BE2C (cell line): Measurements from ENCODE around the gene FAM117A.
"Not testable (repeated sequence)": the region's sequence is repeated elsewhere in the genome, so short reads cannot be mapped to it uniquely, and the experiment has no call there.

Experiments used
- DNase-seq: peaks from one replicate; pipeline ENCODE4 v3.0.0-alpha.2; 2020
- H3K27me3 ChIP-seq: fragments of 250-450 bp; sonication (Bioruptor Pico); 2 replicates; pipeline ENCODE4 v1.5.1; 2020; ENCODE audit warnings: mild to moderate bottlenecking
- H3K36me3 ChIP-seq: fragments of 250-450 bp; sonication (Bioruptor Pico); 2 replicates; pipeline ENCODE4 v1.5.1; 2020; ENCODE audit warnings: mild to moderate bottlenecking
- H3K4me1 ChIP-seq: fragments of 250-450 bp; sonication (Bioruptor Pico); 2 replicates; pipeline ENCODE4 v1.5.1; 2020
- H3K4me3 ChIP-seq: 2 replicates; pipeline ENCODE4 v1.5.1; 2011; ENCODE audit warnings: low read depth, low read length
- H3K9me3 ChIP-seq: fragments of 250-450 bp; sonication (Bioruptor Pico); 2 replicates; pipeline ENCODE4 v1.5.1; 2020
- CTCF ChIP-seq: IDR thresholded peaks from 2 replicates; pipeline ENCODE4 v1.5.1; 2012; ENCODE audit warnings: mild to moderate bottlenecking, low read depth, low read length

The FAM117A gene

GRCh38 chr17:49730078-49730784 is 33.7 kb downstream of the FAM117A start:
- Histone ChIP-seq H3K36me3 (no peaks in the 10 kb centered on the region), H3K4me1 (no peaks in the 10 kb centered on the region), H3K9me3 (no peaks in the 10 kb centered on the region; the same call in 1 of the 2 replicates), H3K27me3 (no peaks in the 10 kb centered on the region), H3K4me3 (no peak overlapping the region)
- no peak for DNase-seq
- no peak for TF ChIP-seq CTCF

GRCh38 chr17:49729069-49729468 is 34.9 kb downstream of the FAM117A start:
- DNase-seq, result no peak
- Histone ChIP-seq H3K9me3 (no peaks in the 10 kb centered on the region; the same call in 1 of the 2 replicates), H3K4me1 (no peaks in the 10 kb centered on the region), H3K4me3 (no peak overlapping the region), H3K36me3 (no peaks in the 10 kb centered on the region), H3K27me3 (no peaks in the 10 kb centered on the region)
- TF ChIP-seq CTCF, result no peak

GRCh38 chr17:49728425-49728824 is 35.5 kb downstream of the FAM117A start:
- Histone ChIP-seq H3K27me3 (no peaks in the 10 kb centered on the region), H3K4me1 (no peaks in the 10 kb centered on the region), H3K36me3 (no peaks in the 10 kb centered on the region), H3K9me3 (no peaks in the 10 kb centered on the region; the same call in 1 of the 2 replicates), H3K4me3 (no peak overlapping the region)
- TF ChIP-seq CTCF, result no peak
- no peak for DNase-seq

- H3K9me3 ChIP-seq, result no peaks in the 10 kb centered on the region; the same call in 1 of the 2 replicates
- no peaks in the 10 kb centered on the region for H3K27me3 ChIP-seq
- no peak for TF ChIP-seq CTCF
- no peaks in the 10 kb centered on the region for H3K4me1 ChIP-seq
- no peak overlapping the region for H3K4me3 ChIP-seq
- no peaks in the 10 kb centered on the region for H3K36me3 ChIP-seq
- DNase-seq, result no peak
These were observed 36.6 kb downstream of the FAM117A start for GRCh38 chr17:49727380-49727779.

- H3K36me3 ChIP-seq, result no peaks in the 10 kb centered on the region
- TF ChIP-seq CTCF, result no peak
- H3K4me1 ChIP-seq, result no peaks in the 10 kb centered on the region
- H3K4me3 ChIP-seq, result no peak overlapping the region
- no peaks in the 10 kb centered on the region; the same call in 1 of the 2 replicates for H3K9me3 ChIP-seq
- H3K27me3 ChIP-seq, result no peaks in the 10 kb centered on the region
- no peak for DNase-seq
These were observed 38.3 kb downstream of the FAM117A start for GRCh38 chr17:49725452-49726130.

- H3K36me3 ChIP-seq, DNase-seq, H3K9me3 ChIP-seq, H3K4me1 ChIP-seq, H3K4me3 ChIP-seq, H3K27me3 ChIP-seq: not testable (repeated sequence)
These were observed 39.4 kb downstream of the FAM117A start for GRCh38 chr17:49724552-49724951.
